ENCODE data around the gene EIF5AL1. TPM values are rescaled to one million over a fixed set of nuclear protein-coding genes. Genes with fewer than 3 reads are reported as not detected.

Gene EIF5AL1
- total RNA-seq, 1 experiment from 2014 or later: 0.39 TPM

DNA sequence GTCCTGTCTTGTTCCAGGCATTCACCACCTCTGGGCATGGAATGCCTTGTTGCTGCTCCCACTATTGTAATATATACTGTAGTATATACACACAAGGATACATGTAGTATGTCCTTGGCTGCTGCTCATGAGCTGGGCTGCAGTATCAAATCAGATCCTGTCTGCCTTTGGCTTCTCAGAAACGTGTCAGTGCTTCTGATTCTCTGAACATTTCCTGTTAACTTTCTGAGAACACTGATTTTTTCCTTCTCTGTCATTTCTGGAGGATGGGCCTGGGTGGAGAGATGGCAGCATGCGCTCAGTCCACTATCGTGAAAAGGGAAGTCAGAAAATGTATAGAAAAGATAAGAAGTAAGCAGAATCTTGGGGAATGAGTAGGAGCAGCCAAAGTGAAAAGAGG lies 35.6 kb downstream of the EIF5AL1 start:
- H3K27me3 Mint-ChIP-seq (ENCODE audit: low read depth): peaks cover 23% of the 10 kb centered on the region
- H2AFZ ChIP-seq (ENCODE audit: low read length): no peak overlapping the region

More for the DNA sequence above, 35.6 kb downstream of the EIF5AL1 start:
- H3K4ac ChIP-seq (ENCODE audit: low read depth, low read length): no peak overlapping the region
- H3K18ac ChIP-seq (ENCODE audit: insufficient read length, low read depth, low read length): no peak overlapping the region
- H3K4me1 ChIP-seq (ENCODE audit: insufficient read depth, low read length): no peaks in the 10 kb centered on the region
- peaks cover 0 to 3% of the 10 kb centered on the region in 2 experiments; a peak in 1 of 5 replicates for H3K9me3 Mint-ChIP-seq
- H4K20me1 ChIP-seq (ENCODE audit: control insufficient read depth, insufficient read depth, insufficient read length): no peaks in the 10 kb centered on the region
- no peaks in the 10 kb centered on the region for H3K79me1 ChIP-seq (ENCODE audit: insufficient read depth, low read depth, low read length, poor library complexity, severe bottlenecking)
- H3T11ph ChIP-seq (ENCODE audit: low read length): no peak overlapping the region
- no peak overlapping the region for H4K8ac ChIP-seq (replicated peaks; ENCODE audit: insufficient read length, low read depth, low read length)
- H3K27ac Mint-ChIP-seq: no peak overlapping the region
- no peak overlapping the region for H4K5ac ChIP-seq (ENCODE audit: insufficient read length, low read depth, low read length)
- no peak overlapping the region for H3K14ac ChIP-seq (ENCODE audit: insufficient read depth, low read length)
- no peak overlapping the region for H3K23ac ChIP-seq (ENCODE audit: insufficient read length, low read depth, low read length)
- no peak overlapping the region for H2AK5ac ChIP-seq (ENCODE audit: insufficient read length, low read length)
- no peak overlapping the region for H2BK15ac ChIP-seq (ENCODE audit: low read depth, low read length)
- H3K27me3 ChIP-seq (ENCODE audit: insufficient read depth, low read length): no peaks in the 10 kb centered on the region
- no peak overlapping the region for H2BK20ac ChIP-seq (ENCODE audit: low read depth, low read length, poor library complexity, severe bottlenecking)
- H3K4me2 ChIP-seq (ENCODE audit: insufficient read depth, insufficient read length, low read length): no peak overlapping the region
- TF ChIP-seq, protein P1, sequence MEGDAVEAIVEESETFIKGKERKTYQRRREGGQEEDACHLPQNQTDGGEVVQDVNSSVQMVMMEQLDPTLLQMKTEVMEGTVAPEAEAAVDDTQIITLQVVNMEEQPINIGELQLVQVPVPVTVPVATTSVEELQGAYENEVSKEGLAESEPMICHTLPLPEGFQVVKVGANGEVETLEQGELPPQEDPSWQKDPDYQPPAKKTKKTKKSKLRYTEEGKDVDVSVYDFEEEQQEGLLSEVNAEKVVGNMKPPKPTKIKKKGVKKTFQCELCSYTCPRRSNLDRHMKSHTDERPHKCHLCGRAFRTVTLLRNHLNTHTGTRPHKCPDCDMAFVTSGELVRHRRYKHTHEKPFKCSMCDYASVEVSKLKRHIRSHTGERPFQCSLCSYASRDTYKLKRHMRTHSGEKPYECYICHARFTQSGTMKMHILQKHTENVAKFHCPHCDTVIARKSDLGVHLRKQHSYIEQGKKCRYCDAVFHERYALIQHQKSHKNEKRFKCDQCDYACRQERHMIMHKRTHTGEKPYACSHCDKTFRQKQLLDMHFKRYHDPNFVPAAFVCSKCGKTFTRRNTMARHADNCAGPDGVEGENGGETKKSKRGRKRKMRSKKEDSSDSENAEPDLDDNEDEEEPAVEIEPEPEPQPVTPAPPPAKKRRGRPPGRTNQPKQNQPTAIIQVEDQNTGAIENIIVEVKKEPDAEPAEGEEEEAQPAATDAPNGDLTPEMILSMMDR (conservative IDR thresholded peaks at IDR 0.05): no peak
- no peaks in the 10 kb centered on the region for H3K79me2 ChIP-seq (ENCODE audit: insufficient read depth, low read length)
- H3K4me1 Mint-ChIP-seq: peaks cover 4% of the 10 kb centered on the region in 2 experiments; a peak in 2 of 4 replicates
- H3K27ac ChIP-seq (ENCODE audit: insufficient read length, low read depth, low read length): no peak overlapping the region
- H4K91ac ChIP-seq (ENCODE audit: insufficient read length, low read depth, low read length): no peak overlapping the region
- 0 out of 7 replicates have a peak, but pooled peaks cover 0 to 2% (median 0%) of the 10 kb centered on the region in 3 experiments for H3K36me3 Mint-ChIP-seq (ENCODE audit: insufficient read depth in 1 of 3, low read depth in 3 of 3)
- no peak overlapping the region for H3K56ac ChIP-seq (ENCODE audit: insufficient read length, low read depth, low read length)
- no peak overlapping the region for H3K4me3 Mint-ChIP-seq
- H3K9ac ChIP-seq (ENCODE audit: extremely low read depth, insufficient read length, low read length): no peak overlapping the region
- no CpG with 5 or more reads among the region's 3 CpGs for WGBS (ENCODE audit: extremely low coverage, insufficient read length, low lambda C conversion rate)
- H2BK5ac ChIP-seq (ENCODE audit: insufficient read length, low read length): no peak overlapping the region
- H2BK120ac ChIP-seq (ENCODE audit: low read depth, low read length, poor library complexity, severe bottlenecking): no peak overlapping the region
- no peak overlapping the region for H2BK12ac ChIP-seq (ENCODE audit: insufficient read length, low read depth, low read length)
- H3K9me3 ChIP-seq (ENCODE audit: control insufficient read depth, low read depth, low read length): no peaks in the 10 kb centered on the region
- no peaks in the 10 kb centered on the region for H3K23me2 ChIP-seq (ENCODE audit: insufficient read length, low read depth, low read length, poor library complexity, severe bottlenecking)
- DNase-seq: no peak
